Stomach (tissue), 9 donors: ENCODE data around the gene HLA-DQB1. TPM values are rescaled to one million over a fixed set of nuclear protein-coding genes. Genes with fewer than 3 reads are reported as not detected.

ENCODE experiments used
- DNase-seq, 2 donors: peaks; one replicate each; pipeline versions ENCODE4 v3.0.0 to v3.0.0-alpha.2; 2013 to 2019
- H3K27ac ChIP-seq, 5 donors: fragments of 200-600 bp in 4 of 5; sonication (generic) in 4 of 5; one replicate each; pipeline ENCODE4 v1.5.1; 2013 to 2019; ENCODE audit warnings: mild to moderate bottlenecking in 1 of 5, moderate library complexity in 1 of 5
- H3K27me3 ChIP-seq, 3 donors: fragments of 200-600 bp; sonication (generic); one replicate each; pipeline ENCODE4 v1.5.1; 2017 to 2019; ENCODE audit warnings: mixed run types in 1 of 3
- H3K36me3 ChIP-seq, 4 donors: fragments of 200-600 bp; sonication (generic); 1 replicate in 3 of 4; 2 replicates in 1 of 4; pipeline ENCODE4 v1.5.1; 2016 to 2019
- H3K4me1 ChIP-seq, 4 donors: fragments of 200-600 bp; sonication (generic); one replicate each; pipeline ENCODE4 v1.5.1; 2016 to 2019
- H3K4me3 ChIP-seq, 4 donors: fragments of 200-600 bp; sonication (generic) in 3 of 4; one replicate each; pipeline ENCODE4 v1.5.1; 2016 to 2019; ENCODE audit warnings: mild to moderate bottlenecking in 1 of 4
- H3K9me3 ChIP-seq, 4 donors: fragments of 200-600 bp; sonication (generic); one replicate each; pipeline ENCODE4 v1.5.1; 2016 to 2019
- CTCF ChIP-seq, 7 experiments: fragments of 450-650 bp in 4 of 7; fragments of 200-600 bp in 3 of 7; sonication (generic) in 3 of 7; IDR thresholded peaks; one replicate each; pipeline ENCODE4 v1.5.1; 2016 to 2019; ENCODE audit warnings: antibody characterized with exemption in 7 of 7, control low read depth in 2 of 7, mild to moderate bottlenecking in 1 of 7
- EP300 ChIP-seq: sonication (generic); formaldehyde crosslinking; IDR thresholded peaks from one replicate; pipeline ENCODE4 v1.6.1; 2017; ENCODE audit warnings: antibody characterized with exemption
- POLR2A ChIP-seq, 4 donors: fragments of 450-650 bp; IDR thresholded peaks; one replicate each; pipeline ENCODE4 v1.6.1; 2016; ENCODE audit warnings: antibody characterized with exemption in 4 of 4, control low read depth in 2 of 4, mild to moderate bottlenecking in 1 of 4, moderate library complexity in 1 of 4
- POLR2AphosphoS5 ChIP-seq, 3 donors: sonication (generic); formaldehyde crosslinking; IDR thresholded peaks; one replicate each; pipeline ENCODE4 v1.6.1; 2016; ENCODE audit warnings: antibody characterized with exemption in 3 of 3
- WGBS, 5 donors: extraction: QIAGEN DNeasy Blood & Tissue Kit in 3 of 5; methylation state at CpG; one replicate each; pipeline versions ENCODE4 v1.1.5 to v1.1.7; 2013 to 2018; 5-methylcytosine and 5-hydroxymethylcytosine counted together
- intact Hi-C: fragments of 100-400 bp; cut with DNase I; formaldehyde crosslinking; loops from one replicate; pipeline ENCODE4 v1.15.1; 2023; ENCODE audit warnings: low total_unique reads
- polyA plus RNA-seq, 3 donors: library from polyadenylated mRNA; stranded (reverse); fragments of 200-250 nt; gene quantifications; one replicate each; pipeline ENCODE4 v1.2.3, GENCODE V29; 2013
- total RNA-seq, 5 donors: library from RNA; depleted of rRNA; stranded (reverse); fragments of >200 nt; gene quantifications; one replicate each; pipeline versions ENCODE4 v1.1.0 to v1.2.3, GENCODE V29; 2014 to 2016
- donor health status: healthy with polysubstance abuse.
- donor health status: Bipolar disorder and iron deficiency.
- donor health status: healthy.

The HLA-DQB1 gene
- total and polyA plus RNA-seq, 8 donors, result 2.0 to 94.5 (median 21.4) TPM; not detected in 2

- H3K4me1 ChIP-seq, result no peaks in the 10 kb centered on the region
- H3K9me3 ChIP-seq, result no peaks in the 10 kb centered on the region
- H3K27ac ChIP-seq, result no peak overlapping the region
- H3K4me3 ChIP-seq, result no peak overlapping the region
- DNase-seq, result peak in 1 of 2 donors; percentile 36
- intact Hi-C loops, result no loop called here
- H3K36me3 ChIP-seq, result no peaks in the 10 kb centered on the region
- 52 to 72% (median 65%) methylated on average over 5 of the region's 5 CpGs for WGBS, 5 donors
- peaks cover 0 to 6% (median 0%) of the 10 kb centered on the region in 3 donors for H3K27me3 ChIP-seq
- TF ChIP-seq CTCF (IDR thresholded peaks at IDR 0.05), result no peak
Observed at GRCh38 chr6:32689531-32690501, 23.4 kb upstream of the HLA-DQB1 start.

DNA sequence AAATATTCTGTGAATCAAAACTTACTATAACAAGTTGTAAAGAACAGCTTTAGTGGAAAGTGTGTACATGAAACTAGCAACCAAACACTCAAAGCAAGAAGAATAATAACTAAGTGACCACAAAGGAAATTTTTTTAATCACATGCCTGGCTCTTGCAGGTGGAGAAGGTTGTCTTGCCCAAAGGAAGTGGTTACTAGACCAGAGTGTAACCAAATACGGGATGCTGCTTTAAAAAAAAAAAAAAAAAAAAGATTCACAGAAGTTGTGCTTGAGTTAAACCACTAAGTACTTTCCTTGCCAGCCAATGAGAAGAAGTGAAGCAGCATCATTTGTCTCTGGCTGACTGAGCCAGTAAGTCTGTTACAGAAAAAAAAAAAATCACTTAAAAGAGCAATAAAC lies 19.1 kb upstream of the HLA-DQB1 start:
- Histone ChIP-seq H3K4me1 (no peaks in the 10 kb centered on the region), H3K9me3 (no peaks in the 10 kb centered on the region), H3K4me3 (no peak overlapping the region), H3K27me3 (no peaks in the 10 kb centered on the region), H3K27ac (no peak overlapping the region), H3K36me3 (no peaks in the 10 kb centered on the region)
- peak in 1 of 2 donors; percentile 46 for DNase-seq
- 26 to 48% (median 42%) methylated on average over 1 of the region's 1 CpG for WGBS, 5 donors
- intact Hi-C loops, result no loop called here
- no peak for TF ChIP-seq CTCF (IDR thresholded peaks at IDR 0.05)
- no peak for TF ChIP-seq POLR2AphosphoS5 (IDR thresholded peaks at IDR 0.05)
- TF ChIP-seq POLR2A (IDR thresholded peaks at IDR 0.05), result no peak
- no peak for TF ChIP-seq EP300

GRCh38 chr6:32684246-32684645 lies 17.8 kb upstream of the HLA-DQB1 start:
- 61 to 89% (median 82%) methylated on average over 3 of the region's 3 CpGs for WGBS, 5 donors
- intact Hi-C loops, result no loop called here

GRCh38 chr6:32680055-32680454 lies 13.6 kb upstream of the HLA-DQB1 start:
- TF ChIP-seq EP300 (no peak), POLR2A (IDR thresholded peaks at IDR 0.05) (no peak), CTCF (IDR thresholded peaks at IDR 0.05) (no peak), POLR2AphosphoS5 (IDR thresholded peaks at IDR 0.05) (no peak)

More at GRCh38 chr6:32684246-32684645, 17.8 kb upstream of the HLA-DQB1 start:
- Histone ChIP-seq H3K9me3 (no peaks in the 10 kb centered on the region), H3K27me3 (no peaks in the 10 kb centered on the region), H3K27ac (no peak overlapping the region), H3K36me3 (no peaks in the 10 kb centered on the region), H3K4me1 (no peaks in the 10 kb centered on the region), H3K4me3 (no peak overlapping the region)
- DNase-seq, result no peak
- TF ChIP-seq CTCF (IDR thresholded peaks at IDR 0.05), result no peak
- TF ChIP-seq EP300, result no peak
- TF ChIP-seq POLR2AphosphoS5 (IDR thresholded peaks at IDR 0.05), result no peak
- TF ChIP-seq POLR2A (IDR thresholded peaks at IDR 0.05), result no peak

More at GRCh38 chr6:32680055-32680454, 13.6 kb upstream of the HLA-DQB1 start:
- Histone ChIP-seq H3K4me3 (no peak overlapping the region), H3K4me1 (no peaks in the 10 kb centered on the region), H3K9me3 (peaks cover 0 to 2% (median 0%) of the 10 kb centered on the region in 4 donors), H3K27ac (no peak overlapping the region), H3K36me3 (no peaks in the 10 kb centered on the region), H3K27me3 (no peaks in the 10 kb centered on the region)
- no peak for DNase-seq
- intact Hi-C loops, result no loop called here
- WGBS, 5 donors, result 63 to 92% (median 85%) methylated on average over 1 of the region's 1 CpG
